ENCODE data around the gene GGN. TPM values are rescaled to one million over a fixed set of nuclear protein-coding genes. Genes with fewer than 3 reads are reported as not detected.

GGN gene
- polyA plus RNA-seq, 1 donor (not counting 4 experiments of a cell fraction or from before 2014, with no cell fraction given) = not detected

DNA sequence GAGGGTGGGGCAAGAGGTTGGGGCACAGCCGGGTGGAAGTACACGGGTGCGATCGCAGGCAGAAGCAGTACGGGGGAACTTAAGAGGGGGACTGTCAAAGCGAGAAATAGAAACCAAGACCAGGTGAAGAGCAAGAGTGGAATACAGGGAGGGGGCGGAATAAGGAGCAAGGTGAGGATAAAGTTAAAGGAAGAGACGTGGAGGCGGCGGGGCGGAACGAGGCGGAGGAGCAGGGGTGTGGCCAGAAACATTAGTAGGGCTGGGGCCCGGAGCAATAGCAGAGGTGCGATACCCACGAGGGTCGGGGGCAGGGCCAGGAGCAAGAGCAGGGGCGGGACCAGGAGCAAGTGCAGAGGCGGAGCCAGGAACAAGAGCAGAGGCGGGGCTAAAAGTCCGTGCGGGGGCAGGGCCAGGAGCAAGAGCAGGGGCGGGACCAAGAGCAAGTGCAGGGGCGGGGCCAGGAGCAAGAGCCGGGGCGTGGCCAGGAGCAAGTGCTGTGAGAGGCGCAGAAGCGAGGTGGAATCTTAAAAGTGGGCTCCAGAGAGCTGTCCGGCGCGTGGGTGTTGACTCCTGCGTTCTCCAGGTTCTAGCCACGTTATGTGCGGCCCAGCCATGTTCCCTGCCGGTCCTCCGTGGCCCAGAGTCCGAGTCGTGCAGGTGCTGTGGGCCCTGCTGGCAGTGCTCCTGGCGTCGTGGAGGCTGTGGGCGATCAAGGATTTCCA is 51.0 kb downstream of the GGN start:
- no peaks in the 10 kb centered on the region for H4K20me1 ChIP-seq (ENCODE audit: control insufficient read depth, extremely low read depth, insufficient read depth, low read length)
- peak overlapping the region; percentile 62 to 97 (median 96) for H3K4me3 ChIP-seq (ENCODE audit: control insufficient read depth in 2 of 3, extremely low read depth in 1 of 3, insufficient read depth in 2 of 3, low read depth in 1 of 3, low read length in 3 of 3)
- peak; percentile 85 for FAIRE-seq
- no peaks in the 10 kb centered on the region for H3K27me3 ChIP-seq (ENCODE audit: control insufficient read depth, extremely low read depth, insufficient read depth, low read length)
- no peaks in the 10 kb centered on the region for H3K79me2 ChIP-seq (ENCODE audit: control insufficient read depth, insufficient read depth, low read length)
- H3K9ac ChIP-seq (ENCODE audit: control insufficient read depth, extremely low read depth, insufficient read depth, low read length) = peak overlapping the region; percentile 93
- H3K9me1 ChIP-seq (ENCODE audit: control insufficient read depth, extremely low read depth, insufficient read depth, low read length) = no peaks in the 10 kb centered on the region
- peak overlapping the region; percentile 98 for H2AFZ ChIP-seq (ENCODE audit: control insufficient read depth, low read length)
- dilution Hi-C loops (cut with MboI; ENCODE audit: extremely low pct_ligation_motif_present, low sequenced_read_pairs) = no loop called here
- H3K4me2 ChIP-seq (ENCODE audit: control insufficient read depth, extremely low read depth, insufficient read depth, low read depth, low read length) = peak overlapping the region; percentile 96
- H3K9me3 ChIP-seq (ENCODE audit: control insufficient read depth, low read depth, low read length) = no peaks in the 10 kb centered on the region
- H3K36me3 ChIP-seq (ENCODE audit: control insufficient read depth in 2 of 2, extremely low read depth in 1 of 2, insufficient read depth in 2 of 2, low read length in 2 of 2) = peaks cover 0 to under 1% of the 10 kb centered on the region in 2 experiments
- peaks cover 12% of the 10 kb centered on the region for H3K4me1 ChIP-seq (ENCODE audit: control insufficient read depth, extremely low read depth, insufficient read depth, low read length)
- peak overlapping the region; percentile 93 for H3K27ac ChIP-seq (ENCODE audit: control insufficient read depth, insufficient read depth, low read length)
- no peak for TF ChIP-seq EZH2 (IDR thresholded peaks at IDR 0.05; ENCODE audit: low read length)
- TF ChIP-seq, protein P1, sequence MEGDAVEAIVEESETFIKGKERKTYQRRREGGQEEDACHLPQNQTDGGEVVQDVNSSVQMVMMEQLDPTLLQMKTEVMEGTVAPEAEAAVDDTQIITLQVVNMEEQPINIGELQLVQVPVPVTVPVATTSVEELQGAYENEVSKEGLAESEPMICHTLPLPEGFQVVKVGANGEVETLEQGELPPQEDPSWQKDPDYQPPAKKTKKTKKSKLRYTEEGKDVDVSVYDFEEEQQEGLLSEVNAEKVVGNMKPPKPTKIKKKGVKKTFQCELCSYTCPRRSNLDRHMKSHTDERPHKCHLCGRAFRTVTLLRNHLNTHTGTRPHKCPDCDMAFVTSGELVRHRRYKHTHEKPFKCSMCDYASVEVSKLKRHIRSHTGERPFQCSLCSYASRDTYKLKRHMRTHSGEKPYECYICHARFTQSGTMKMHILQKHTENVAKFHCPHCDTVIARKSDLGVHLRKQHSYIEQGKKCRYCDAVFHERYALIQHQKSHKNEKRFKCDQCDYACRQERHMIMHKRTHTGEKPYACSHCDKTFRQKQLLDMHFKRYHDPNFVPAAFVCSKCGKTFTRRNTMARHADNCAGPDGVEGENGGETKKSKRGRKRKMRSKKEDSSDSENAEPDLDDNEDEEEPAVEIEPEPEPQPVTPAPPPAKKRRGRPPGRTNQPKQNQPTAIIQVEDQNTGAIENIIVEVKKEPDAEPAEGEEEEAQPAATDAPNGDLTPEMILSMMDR (optimal IDR thresholded peaks at IDR 0.05 in 1 of 3, IDR thresholded peaks at IDR 0.05 in 1 of 3, conservative IDR thresholded peaks at IDR 0.05 in 1 of 3; ENCODE audit: extremely low read depth in 1 of 3, insufficient read depth in 2 of 3, low read length in 3 of 3) = no peak
- peak; percentile 89 for DNase-seq (ENCODE audit: low read depth, low spot score)

DNA sequence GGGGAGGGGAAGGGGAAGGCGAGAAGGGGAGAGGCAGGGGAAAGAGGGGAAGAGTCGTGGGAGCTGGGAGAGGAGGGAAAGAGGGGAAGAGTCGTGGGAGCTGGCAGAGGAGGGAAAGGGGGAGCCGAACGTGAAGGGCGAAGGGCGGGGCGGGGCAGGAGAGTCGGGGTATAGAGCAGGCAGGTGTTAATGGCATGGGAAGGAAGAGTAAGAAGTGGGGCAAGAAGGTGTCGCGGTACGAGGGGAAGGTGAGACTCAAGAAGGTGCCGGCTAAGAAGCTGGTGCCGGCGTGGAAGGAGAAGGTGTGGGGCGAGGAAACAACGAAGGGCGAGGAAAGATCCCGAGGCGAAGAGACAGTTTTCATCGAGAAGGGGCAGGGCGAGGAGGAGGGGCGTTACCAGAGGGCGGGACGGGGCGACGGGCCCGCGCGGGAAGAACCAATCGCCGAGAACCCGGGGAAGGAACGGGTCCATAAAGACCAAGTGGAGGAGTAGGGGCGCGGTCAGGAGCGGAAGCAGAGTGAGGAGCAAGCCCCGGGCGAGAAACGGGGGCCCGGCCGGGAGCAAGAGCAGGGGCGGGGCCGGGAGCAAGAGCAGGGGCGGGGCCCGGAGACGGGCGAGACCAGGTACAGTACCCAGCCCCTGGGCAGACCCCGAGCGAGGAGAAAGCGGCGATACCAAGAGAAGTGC is 51.7 kb downstream of the GGN start:
- Histone ChIP-seq H2AFZ (ENCODE audit: control insufficient read depth, low read length) (peak overlapping the region; percentile 98), H3K27ac (ENCODE audit: control insufficient read depth, insufficient read depth, low read length) (peak overlapping the region; percentile 93), H3K9ac (ENCODE audit: control insufficient read depth, extremely low read depth, insufficient read depth, low read length) (peak overlapping the region; percentile 93), H3K79me2 (ENCODE audit: control insufficient read depth, insufficient read depth, low read length) (no peaks in the 10 kb centered on the region), H3K4me2 (ENCODE audit: control insufficient read depth, extremely low read depth, insufficient read depth, low read depth, low read length) (peak overlapping the region; percentile 96), H3K9me1 (ENCODE audit: control insufficient read depth, extremely low read depth, insufficient read depth, low read length) (no peaks in the 10 kb centered on the region), H4K20me1 (ENCODE audit: control insufficient read depth, extremely low read depth, insufficient read depth, low read length) (no peaks in the 10 kb centered on the region), H3K4me3 (ENCODE audit: control insufficient read depth in 2 of 3, extremely low read depth in 1 of 3, insufficient read depth in 2 of 3, low read depth in 1 of 3, low read length in 3 of 3) (peak overlapping the region; percentile 62 to 97 (median 96)), H3K27me3 (ENCODE audit: control insufficient read depth, extremely low read depth, insufficient read depth, low read length) (no peaks in the 10 kb centered on the region), H3K36me3 (ENCODE audit: control insufficient read depth in 2 of 2, extremely low read depth in 1 of 2, insufficient read depth in 2 of 2, low read length in 2 of 2) (peaks cover 2 to 4% of the 10 kb centered on the region in 2 experiments), H3K9me3 (ENCODE audit: control insufficient read depth, low read depth, low read length) (no peaks in the 10 kb centered on the region), H3K4me1 (ENCODE audit: control insufficient read depth, extremely low read depth, insufficient read depth, low read length) (peaks cover 12% of the 10 kb centered on the region)
- FAIRE-seq = peak; percentile 88
- TF ChIP-seq, protein P1 (optimal IDR thresholded peaks at IDR 0.05 in 1 of 3, IDR thresholded peaks at IDR 0.05 in 1 of 3, conservative IDR thresholded peaks at IDR 0.05 in 1 of 3; ENCODE audit: extremely low read depth in 1 of 3, insufficient read depth in 2 of 3, low read length in 3 of 3) = no peak
- no peak for TF ChIP-seq EZH2 (IDR thresholded peaks at IDR 0.05; ENCODE audit: low read length)
- dilution Hi-C loops (cut with MboI; ENCODE audit: extremely low pct_ligation_motif_present, low sequenced_read_pairs) = no loop called here
- peak; percentile 80 for DNase-seq (ENCODE audit: low read depth, low spot score)

Other genes with a start within 250 kb of the GGN start
- gene DPF1, start 163.8 kb downstream of the GGN start, polyA plus RNA-seq = 1.5 to 1.9 TPM (median 1.8 TPM) in 3 replicates
- 2.6 to 3.1 TPM (median 2.7 TPM) in 3 replicates for gene PPP1R14A, start 131.7 kb downstream of the GGN start, polyA plus RNA-seq
- 362 to 472 TPM (median 363 TPM) in 3 replicates for gene SPINT2, start 123.5 kb downstream of the GGN start, polyA plus RNA-seq
- gene C19orf33, start 83.8 kb downstream of the GGN start, polyA plus RNA-seq = 302 to 496 TPM (median 366 TPM) in 3 replicates
- gene YIF1B, start 72.1 kb downstream of the GGN start, polyA plus RNA-seq = 38.1 to 66.5 TPM (median 47.6 TPM) in 3 replicates
- gene KCNK6, start 68.2 kb downstream of the GGN start, polyA plus RNA-seq = 23.9 to 33.7 TPM (median 29.1 TPM) in 3 replicates
- gene CATSPERG, start 52.2 kb downstream of the GGN start, polyA plus RNA-seq = 0.21 to 0.73 TPM (median 0.35 TPM) in 3 replicates
- gene PSMD8, start 13.5 kb downstream of the GGN start, polyA plus RNA-seq = 346 to 528 TPM (median 350 TPM) in 3 replicates
- gene SPRED3, start 663 bp upstream of the GGN start, polyA plus RNA-seq = 2.0 to 2.6 TPM (median 2.1 TPM) in 3 replicates
- 4.5 to 9.5 TPM (median 5.8 TPM) in 3 replicates for gene FAM98C, start 15.1 kb upstream of the GGN start, polyA plus RNA-seq
- not detected in 3 replicates for gene RASGRP4, start 38.2 kb upstream of the GGN start, polyA plus RNA-seq
- gene RYR1, start 45.7 kb upstream of the GGN start, polyA plus RNA-seq = 0.32 to 0.75 TPM (median 0.41 TPM) in 3 replicates
- 0.22 to 0.25 TPM in 2 of 3 replicates, not detected in the other for gene MAP4K1, start 229.9 kb upstream of the GGN start, polyA plus RNA-seq
- gene EIF3K, start 231.2 kb upstream of the GGN start, polyA plus RNA-seq = 240 to 304 TPM (median 260 TPM) in 3 replicates